HG02938 (cell line): ENCODE measurements around the gene SEPTIN7.
"Not testable (repeated sequence)": the region's sequence is repeated elsewhere in the genome, so short reads cannot be mapped to it uniquely, and the experiment has no call there.

Experiments used
- ATAC-seq: cut with Tn5 transposase; IDR thresholded peaks from one replicate; pipeline ENCODE4 v1.9.1; 2021; ENCODE audit warnings: mild to moderate bottlenecking, moderate library complexity; ENCODE audit not compliant: unreplicated experiment

SEPTIN7 gene

GRCh38 chr7:35800718-35801391, at the start of gene SEPTIN7:
SEPTIN7 (plus strand) TSS chr7:35801057; CDS start chr7:35801210, 153 bp downstream.
- ATAC-seq = peak; percentile 78

GRCh38 chr7:35752742-35753141, 48.1 kb upstream of the SEPTIN7 start:
- no peak for ATAC-seq

DNA sequence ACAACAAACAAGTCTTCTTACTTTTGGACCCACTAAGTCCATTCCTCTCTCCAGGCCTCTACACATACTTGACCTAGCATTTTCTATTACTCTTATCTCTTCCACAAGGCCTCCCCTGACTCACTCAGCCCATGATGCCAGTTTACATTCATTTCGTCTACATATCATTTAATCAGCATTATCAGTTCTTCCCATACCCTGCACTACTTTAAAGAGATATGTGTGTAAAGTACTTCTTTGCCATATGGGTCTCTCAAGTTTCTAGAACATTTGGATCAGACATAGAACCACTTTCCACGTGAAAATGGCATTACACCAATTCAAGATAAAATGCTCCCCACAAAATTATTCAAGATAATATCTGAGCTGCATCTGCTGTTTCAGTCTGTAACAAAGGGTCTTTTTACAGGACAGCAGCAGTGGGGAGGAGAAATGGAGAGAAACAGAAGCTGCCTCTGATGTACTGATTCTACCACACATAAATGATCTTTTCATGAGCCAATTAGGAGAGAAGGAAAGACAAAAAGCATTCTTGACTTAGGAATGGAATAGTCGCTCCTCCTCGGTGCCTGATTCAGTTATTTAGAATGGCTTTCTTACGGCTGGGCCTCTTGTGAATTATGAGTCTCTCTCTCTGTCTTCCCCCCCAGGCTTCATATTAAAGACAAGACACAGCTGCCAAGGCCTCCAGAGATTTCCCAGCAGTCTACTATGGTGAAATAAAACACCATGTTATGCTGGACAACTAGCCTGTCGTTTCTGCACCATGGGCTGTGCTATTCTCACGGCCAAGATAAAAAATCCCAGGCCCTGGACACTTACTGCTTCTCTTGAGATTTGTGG, 46.9 kb upstream of the SEPTIN7 start:
- ATAC-seq = no peak

GRCh38 chr7:35754741-35755140, 46.1 kb upstream of the SEPTIN7 start:
- no peak for ATAC-seq

- no peak for ATAC-seq
Observed at GRCh38 chr7:35755711-35756110, 45.1 kb upstream of the SEPTIN7 start.

DNA sequence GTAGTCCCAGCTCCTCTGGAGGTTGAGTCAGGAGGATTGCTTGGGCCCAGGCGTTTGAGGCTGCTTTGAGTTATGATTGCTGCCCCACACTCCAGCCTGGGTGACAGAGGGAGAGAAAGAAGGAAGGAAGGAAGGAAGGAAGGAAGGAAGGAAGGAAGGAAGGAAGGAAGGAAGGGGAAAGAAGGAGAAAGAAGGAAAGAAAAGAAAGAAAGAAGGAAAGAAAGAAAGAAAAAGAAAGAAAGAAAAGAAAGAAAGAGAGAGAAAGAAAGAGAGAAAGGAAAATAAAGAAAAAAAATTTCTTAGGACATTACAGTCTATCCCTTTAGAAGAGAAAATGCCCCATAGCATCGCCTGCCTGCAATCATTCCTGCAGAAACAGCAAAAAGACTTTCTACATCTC, 44.4 kb upstream of the SEPTIN7 start:
- ATAC-seq = not testable (repeated sequence)

GRCh38 chr7:35757574-35757973, 43.3 kb upstream of the SEPTIN7 start:
- no peak for ATAC-seq

DNA sequence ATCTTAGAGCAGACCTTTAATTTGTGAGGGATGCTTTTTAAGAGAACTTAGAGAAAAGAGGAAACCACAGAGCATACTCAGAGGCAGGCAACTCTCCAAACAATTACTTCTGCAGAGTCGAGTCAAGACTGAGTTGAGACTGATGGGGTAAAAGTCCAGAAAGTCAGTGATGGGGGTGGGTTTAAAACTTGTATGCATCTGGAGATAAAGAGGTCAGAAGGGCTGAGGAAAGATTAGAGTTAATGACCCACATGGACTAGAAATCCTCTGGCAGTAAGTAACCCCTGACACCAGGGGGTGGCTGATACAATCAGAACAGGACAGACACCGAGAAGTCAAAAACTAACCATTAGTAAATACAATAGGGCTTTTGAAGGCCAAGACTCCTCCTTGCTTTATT, 42.4 kb upstream of the SEPTIN7 start:
- no peak for ATAC-seq

- no peak for ATAC-seq
Observed at GRCh38 chr7:35760143-35760745, 40.6 kb upstream of the SEPTIN7 start.

GRCh38 chr7:35761871-35762677, 38.8 kb upstream of the SEPTIN7 start:
- no peak for ATAC-seq

GRCh38 chr7:35762781-35763180, 38.1 kb upstream of the SEPTIN7 start:
- no peak for ATAC-seq

- ATAC-seq = no peak
Observed at GRCh38 chr7:35768346-35768745, 32.5 kb upstream of the SEPTIN7 start.

- ATAC-seq = no peak
Observed at GRCh38 chr7:35771776-35772175, 29.1 kb upstream of the SEPTIN7 start.

GRCh38 chr7:35773994-35774393, 26.9 kb upstream of the SEPTIN7 start:
- no peak for ATAC-seq

GRCh38 chr7:35776686-35777085, 24.2 kb upstream of the SEPTIN7 start:
- no peak for ATAC-seq

DNA sequence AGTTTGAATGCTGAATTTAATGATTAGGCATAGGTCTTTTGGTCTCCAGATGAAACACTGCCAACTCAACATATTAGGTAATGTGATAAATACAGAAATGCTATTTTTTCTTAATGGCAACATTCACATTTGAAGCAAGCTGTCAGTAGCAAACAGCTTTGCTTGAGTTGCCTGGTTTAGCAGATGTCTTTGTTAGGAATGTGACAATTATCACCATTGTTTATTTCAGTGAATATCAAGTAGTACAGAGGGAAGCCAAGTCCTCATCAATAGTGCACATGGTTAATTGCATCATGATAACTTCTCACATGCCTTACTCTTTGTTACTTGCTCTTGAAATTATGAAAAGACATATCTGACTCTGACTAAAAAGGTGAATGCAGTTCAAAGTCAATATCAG, 23.7 kb upstream of the SEPTIN7 start:
- no peak for ATAC-seq

DNA sequence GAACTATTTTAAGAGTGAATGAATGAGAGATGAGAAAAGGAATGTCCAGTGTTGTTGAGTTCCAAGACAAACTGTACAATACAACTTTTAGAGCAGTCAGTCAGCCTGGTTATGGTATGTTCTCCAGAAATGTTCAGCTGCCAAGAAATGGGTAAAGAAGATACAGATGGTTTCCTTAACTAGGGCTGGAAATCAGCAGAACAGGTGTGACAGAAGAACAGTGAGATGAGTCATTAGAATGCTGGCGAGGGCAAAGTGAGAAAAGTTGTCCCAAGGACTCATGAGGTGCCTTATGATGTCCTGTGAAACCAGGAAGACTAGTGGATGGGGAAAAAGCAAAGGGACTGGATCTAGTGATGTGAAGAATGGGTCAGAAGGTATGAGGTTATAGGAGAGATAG, 20.8 kb upstream of the SEPTIN7 start:
- ATAC-seq = no peak

- ATAC-seq = no peak
Observed at GRCh38 chr7:35781200-35781701, 19.6 kb upstream of the SEPTIN7 start.

DNA sequence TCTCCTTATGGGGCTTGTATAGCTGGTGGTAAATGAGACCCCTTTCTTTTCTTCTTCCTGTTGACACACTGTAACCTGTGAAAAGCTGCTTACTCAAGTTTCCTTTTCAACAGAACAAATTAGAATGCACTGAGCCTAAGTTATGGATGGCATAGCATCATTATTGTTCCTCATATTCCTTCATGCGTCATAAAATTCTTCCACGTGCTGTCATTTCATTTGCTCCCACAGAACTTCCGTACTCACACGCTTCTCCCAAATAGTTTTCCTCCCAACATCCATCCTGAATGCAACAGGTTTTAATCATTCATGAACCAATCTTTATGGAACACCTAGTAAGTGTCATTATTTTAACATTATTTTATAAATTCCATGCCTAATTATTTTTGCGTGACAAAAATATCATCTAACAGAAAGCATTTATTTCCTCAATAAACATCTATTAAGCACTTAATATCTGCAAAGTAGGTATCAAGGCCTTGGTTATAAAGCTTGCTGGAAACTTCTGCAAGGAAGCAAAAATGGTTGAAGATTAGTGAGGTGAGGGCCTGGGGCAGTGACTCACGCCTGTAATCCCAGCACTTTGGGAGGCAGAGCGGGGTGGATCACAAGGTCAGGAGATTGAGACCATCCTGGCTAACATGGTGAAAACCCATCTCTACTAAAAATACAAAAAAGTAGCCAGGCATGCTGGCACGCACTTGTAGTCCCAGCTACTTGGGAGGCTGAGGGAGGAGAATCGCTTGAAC, 18.9 kb upstream of the SEPTIN7 start:
- ATAC-seq = no peak

- no peak for ATAC-seq
Observed at GRCh38 chr7:35784332-35784731, 16.5 kb upstream of the SEPTIN7 start.
